Cardiac muscle cell (in vitro differentiated cells and primary cell): ENCODE measurements around the gene EIF4EBP3. TPM values are rescaled to one million over a fixed set of nuclear protein-coding genes. Genes with fewer than 3 reads are reported as not detected.

ENCODE experiments used
- DNase-seq, 2 donors: peaks; one replicate each; pipeline versions ENCODE4 v3.0.0 to v3.0.0-alpha.2; 2010 to 2017; ENCODE audit warnings: low read depth in 1 of 2, low spot score in 1 of 2
- H3K27ac ChIP-seq: fragments of 200-600 bp; sonication (generic); 2 replicates; pipeline ENCODE4 v1.5.1; 2016
- H3K27me3 ChIP-seq: fragments of 200-600 bp; sonication (generic); 2 replicates; pipeline ENCODE4 v1.6.0; 2016; ENCODE audit warnings: control low read depth
- H3K36me3 ChIP-seq: fragments of 200-600 bp; sonication (generic); 2 replicates; pipeline ENCODE4 v1.5.1; 2016; ENCODE audit warnings: control low read depth
- H3K4me1 ChIP-seq: fragments of 200-600 bp; sonication (generic); 2 replicates; pipeline ENCODE4 v1.8.1; 2017; ENCODE audit warnings: low read depth, mild to moderate bottlenecking, mixed run types
- H3K4me3 ChIP-seq: fragments of 200-600 bp; sonication (generic); 2 replicates; pipeline ENCODE4 v1.5.1; 2016; ENCODE audit warnings: mild to moderate bottlenecking
- H3K9me3 ChIP-seq: fragments of 200-600 bp; sonication (generic); 2 replicates; pipeline ENCODE4 v1.5.1; 2017; ENCODE audit warnings: low read depth, mild to moderate bottlenecking, control low read depth
- polyA plus RNA-seq: library from polyadenylated mRNA; unstranded; fragments of >200 nt; fragmentation: Nextera tagmentation; extraction: Ambion mirVana; gene quantifications from 2 replicates; pipeline ENCODE4 v1.2.1, GENCODE V29; 2016
- total RNA-seq: library from RNA; depleted of rRNA; stranded (reverse); fragments of >200 nt; gene quantifications from 2 replicates; pipeline ENCODE4 v1.2.3, GENCODE V29; 2016
- TF ChIP-seq, protein P1 (sequence below): IDR thresholded peaks from 2 replicates; pipeline ENCODE4 v1.5.1; 2012; ENCODE audit warnings: low read depth, mild to moderate bottlenecking, low read length

The EIF4EBP3 gene
- total and polyA plus RNA-seq, 2 experiments from 2014 or later, result 3.1 to 6.6 TPM

DNA sequence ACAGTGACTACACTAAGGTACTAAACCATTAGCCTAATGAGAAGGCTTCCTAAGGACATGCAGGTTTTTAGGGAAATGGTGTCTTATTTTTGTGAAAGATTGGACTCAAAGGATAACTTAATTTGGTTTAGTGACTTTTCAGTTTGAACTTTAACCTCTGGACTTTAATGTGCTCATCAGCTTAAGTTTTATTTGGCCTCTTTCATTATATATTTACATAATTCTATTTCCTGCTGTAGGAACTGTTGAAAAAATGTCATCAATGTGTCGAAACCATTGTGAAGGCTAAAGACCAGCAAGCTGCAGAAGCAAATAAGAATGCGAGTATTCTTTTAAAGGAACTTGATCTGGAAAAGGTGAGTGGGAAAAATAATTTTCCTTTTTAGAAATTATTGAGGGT, 34.3 kb upstream of the EIF4EBP3 start:
- DNase-seq, result no peak
- Histone ChIP-seq H3K27me3 (no peaks in the 10 kb centered on the region), H3K36me3 (peaks cover 44% of the 10 kb centered on the region), H3K4me3 (no peak overlapping the region), H3K4me1 (no peaks in the 10 kb centered on the region), H3K27ac (no peak overlapping the region), H3K9me3 (no peaks in the 10 kb centered on the region)
- TF ChIP-seq, protein P1, sequence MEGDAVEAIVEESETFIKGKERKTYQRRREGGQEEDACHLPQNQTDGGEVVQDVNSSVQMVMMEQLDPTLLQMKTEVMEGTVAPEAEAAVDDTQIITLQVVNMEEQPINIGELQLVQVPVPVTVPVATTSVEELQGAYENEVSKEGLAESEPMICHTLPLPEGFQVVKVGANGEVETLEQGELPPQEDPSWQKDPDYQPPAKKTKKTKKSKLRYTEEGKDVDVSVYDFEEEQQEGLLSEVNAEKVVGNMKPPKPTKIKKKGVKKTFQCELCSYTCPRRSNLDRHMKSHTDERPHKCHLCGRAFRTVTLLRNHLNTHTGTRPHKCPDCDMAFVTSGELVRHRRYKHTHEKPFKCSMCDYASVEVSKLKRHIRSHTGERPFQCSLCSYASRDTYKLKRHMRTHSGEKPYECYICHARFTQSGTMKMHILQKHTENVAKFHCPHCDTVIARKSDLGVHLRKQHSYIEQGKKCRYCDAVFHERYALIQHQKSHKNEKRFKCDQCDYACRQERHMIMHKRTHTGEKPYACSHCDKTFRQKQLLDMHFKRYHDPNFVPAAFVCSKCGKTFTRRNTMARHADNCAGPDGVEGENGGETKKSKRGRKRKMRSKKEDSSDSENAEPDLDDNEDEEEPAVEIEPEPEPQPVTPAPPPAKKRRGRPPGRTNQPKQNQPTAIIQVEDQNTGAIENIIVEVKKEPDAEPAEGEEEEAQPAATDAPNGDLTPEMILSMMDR, result no peak

DNA sequence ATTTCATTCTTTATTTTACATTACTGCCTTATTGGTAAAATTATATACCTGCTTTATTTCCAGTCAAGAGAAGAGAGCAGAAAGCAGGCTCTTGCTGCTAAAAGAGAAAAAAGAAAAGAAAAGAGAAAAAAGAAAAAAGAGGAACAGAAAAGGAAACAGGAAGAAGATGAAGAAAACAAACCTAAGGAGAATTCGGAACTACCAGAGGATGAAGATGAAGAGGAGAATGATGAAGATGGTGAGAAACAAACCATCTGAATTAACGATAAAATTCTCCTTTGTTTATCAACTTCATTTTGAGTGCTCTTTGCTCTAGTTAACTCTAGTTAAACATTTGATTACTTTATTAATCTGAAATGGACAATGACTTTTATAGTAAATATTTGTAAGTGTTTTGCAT, 23.5 kb upstream of the EIF4EBP3 start:
- Histone ChIP-seq H3K27me3 (no peaks in the 10 kb centered on the region), H3K4me3 (no peak overlapping the region), H3K9me3 (no peaks in the 10 kb centered on the region), H3K36me3 (peaks cover 35% of the 10 kb centered on the region), H3K4me1 (no peaks in the 10 kb centered on the region), H3K27ac (no peak overlapping the region)
- DNase-seq, result no peak
- TF ChIP-seq, protein P1, result no peak

DNA sequence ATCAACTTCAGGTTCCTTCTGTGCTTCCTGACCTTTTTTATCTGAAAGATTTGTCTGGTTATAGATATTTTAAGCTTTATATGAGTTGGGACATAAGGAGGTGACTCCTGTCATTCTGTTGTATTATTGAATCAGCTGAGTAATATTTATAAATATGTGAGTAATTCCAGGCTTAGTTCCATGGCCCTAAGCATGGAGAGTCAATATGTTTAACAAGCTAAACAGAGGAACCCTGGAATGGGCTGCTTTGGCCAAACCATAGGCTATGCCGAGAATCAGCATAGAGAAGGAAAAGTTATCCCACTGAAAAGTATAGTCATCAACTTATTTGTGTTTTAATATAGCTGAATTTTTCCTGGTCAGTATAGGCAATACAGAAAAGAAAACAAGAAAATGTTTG, 7.2 kb upstream of the EIF4EBP3 start:
- Histone ChIP-seq H3K36me3 (peaks cover 60% of the 10 kb centered on the region), H3K4me3 (no peak overlapping the region), H3K27ac (no peak overlapping the region), H3K9me3 (no peaks in the 10 kb centered on the region), H3K4me1 (no peaks in the 10 kb centered on the region), H3K27me3 (no peaks in the 10 kb centered on the region)
- TF ChIP-seq, protein P1, result no peak
- DNase-seq, result no peak

DNA sequence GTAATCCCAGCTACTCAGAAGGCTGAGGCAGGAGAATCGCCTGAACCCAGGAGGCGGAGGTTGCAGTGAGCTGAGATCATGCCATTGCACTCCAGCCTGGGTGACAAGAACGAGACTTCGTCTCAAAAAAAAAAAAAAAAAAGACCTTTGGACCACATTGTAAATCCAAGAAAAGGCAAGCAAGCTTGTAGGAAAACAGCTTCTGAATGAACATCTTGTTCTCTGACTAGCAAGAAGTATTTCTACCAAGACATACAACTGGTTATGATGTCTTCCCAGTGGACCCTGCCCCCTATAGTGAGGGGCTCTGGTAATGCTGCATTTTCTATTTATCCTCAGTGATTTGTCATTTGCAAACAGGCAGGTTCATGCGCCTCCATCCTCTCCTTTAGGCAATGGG, 4.5 kb upstream of the EIF4EBP3 start:
- peaks cover 10% of the 10 kb centered on the region for H3K4me1 ChIP-seq
- DNase-seq, result no peak
- H3K27me3 ChIP-seq, result no peaks in the 10 kb centered on the region
- TF ChIP-seq, protein P1, result no peak
- H3K27ac ChIP-seq, result no peak overlapping the region
- no peak overlapping the region for H3K4me3 ChIP-seq
- no peaks in the 10 kb centered on the region for H3K9me3 ChIP-seq
- peaks cover 44% of the 10 kb centered on the region for H3K36me3 ChIP-seq

DNA sequence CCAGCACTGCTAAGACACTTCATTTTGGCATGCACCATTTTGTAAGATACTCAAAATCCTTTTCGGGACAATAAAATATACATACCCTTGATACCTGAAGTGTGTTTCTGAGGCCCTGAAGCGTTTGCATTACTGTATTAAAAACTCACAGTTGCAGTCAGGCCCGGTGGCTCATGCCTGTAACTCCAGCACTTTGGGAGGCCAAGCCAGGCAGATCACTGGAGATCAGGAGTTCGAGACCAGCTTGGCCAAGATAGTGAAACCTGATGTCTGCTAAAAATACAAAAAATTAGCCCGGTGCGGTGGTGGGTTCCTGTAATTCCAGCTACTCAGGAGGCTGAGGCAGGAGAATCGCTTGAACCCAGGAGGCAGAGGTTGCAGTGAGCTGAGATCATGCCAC, 2.5 kb upstream of the EIF4EBP3 start:
- no peak for DNase-seq
- no peaks in the 10 kb centered on the region for H3K9me3 ChIP-seq
- peaks cover 27% of the 10 kb centered on the region for H3K36me3 ChIP-seq
- no peak overlapping the region for H3K27ac ChIP-seq
- H3K4me3 ChIP-seq, result no peak overlapping the region
- TF ChIP-seq, protein P1, result no peak
- peaks cover 14% of the 10 kb centered on the region for H3K4me1 ChIP-seq
- H3K27me3 ChIP-seq, result no peaks in the 10 kb centered on the region

DNA sequence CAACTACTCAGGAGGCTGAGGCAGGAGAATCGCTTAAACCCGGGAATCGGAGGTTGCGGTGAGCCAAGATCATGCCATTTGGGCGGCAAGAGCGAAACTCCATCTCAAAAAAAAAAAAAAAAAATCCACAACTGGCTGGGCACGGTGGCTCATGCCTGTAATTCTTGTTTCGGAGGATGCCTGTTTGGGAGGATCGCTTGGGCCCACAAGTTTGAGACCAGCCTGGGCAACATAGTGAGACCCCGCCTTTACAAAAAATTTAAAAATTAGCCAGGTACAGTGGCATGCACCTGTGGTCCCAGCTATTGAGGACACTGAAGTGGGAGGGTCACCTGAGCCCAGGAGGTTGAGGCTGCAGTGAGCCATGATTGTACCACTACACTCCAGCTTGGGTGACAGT, 1.9 kb upstream of the EIF4EBP3 start:
- TF ChIP-seq, protein P1, result no peak
- Histone ChIP-seq H3K9me3 (no peaks in the 10 kb centered on the region), H3K27ac (no peak overlapping the region), H3K4me1 (peaks cover 14% of the 10 kb centered on the region), H3K4me3 (no peak overlapping the region), H3K36me3 (peaks cover 29% of the 10 kb centered on the region), H3K27me3 (no peaks in the 10 kb centered on the region)
- no peak for DNase-seq
